Fibroblast of pulmonary artery (primary cell): ENCODE measurements around the gene CXADR.

Experiments
- DNase-seq: peaks from one replicate; pipeline ENCODE4 v3.0.0-alpha.2; 2010; ENCODE audit warnings: low read depth
- H3K4me3 ChIP-seq: replicated peaks from 2 replicates; pipeline ENCODE4 v1.5.1; 2011; ENCODE audit warnings: low read depth, mild to moderate bottlenecking, control low read depth, low read length, moderate library complexity
- CTCF ChIP-seq: IDR thresholded peaks from 2 replicates; pipeline ENCODE4 v1.5.1; 2011; ENCODE audit warnings: mild to moderate bottlenecking, control low read depth, low read length, inconsistent platforms; ENCODE audit errors: missing control alignments

CXADR gene

GRCh38 chr21:17512253-17513213 lies at the start of gene CXADR:
CXADR (plus strand) TSS chr21:17513043; CDS start chr21:17513130, 87 bp downstream.
- DNase-seq, result peak; percentile 42
- H3K4me3 ChIP-seq, result peak within 1 kb of the TSS; percentile 67
- peak; percentile 39 for TF ChIP-seq CTCF

GRCh38 chr21:17466166-17466565 lies 46.7 kb upstream of the CXADR start:
- H3K4me3 ChIP-seq, result no peak overlapping the region
- TF ChIP-seq CTCF, result no peak
- peak; percentile 67 for DNase-seq

- no peak overlapping the region for H3K4me3 ChIP-seq
- no peak for TF ChIP-seq CTCF
- peak; percentile 33 for DNase-seq
These were observed 45.5 kb upstream of the CXADR start for GRCh38 chr21:17467392-17467791.

- DNase-seq, result no peak
- H3K4me3 ChIP-seq, result no peak overlapping the region
- no peak for TF ChIP-seq CTCF
These were observed 45.0 kb upstream of the CXADR start for GRCh38 chr21:17467829-17468228.

- no peak overlapping the region for H3K4me3 ChIP-seq
- no peak for DNase-seq
- no peak for TF ChIP-seq CTCF
These were observed 44.1 kb upstream of the CXADR start for GRCh38 chr21:17468698-17469097.

GRCh38 chr21:17469727-17470126 lies 43.1 kb upstream of the CXADR start:
- no peak overlapping the region for H3K4me3 ChIP-seq
- DNase-seq, result no peak
- no peak for TF ChIP-seq CTCF
